T47D (cell line): ENCODE measurements around the gene N4BP2L1.
"Not testable (repeated sequence)": the region's sequence is repeated elsewhere in the genome, so short reads cannot be mapped to it uniquely, and the experiment has no call there.

Source experiments
- DNase-seq, 2 experiments: peaks; one replicate each; pipeline versions ENCODE4 v3.0.0 to v3.0.0-alpha.2; 2011 to 2012; ENCODE audit warnings: low read depth in 1 of 2, low spot score in 1 of 2
- JUND ChIP-seq: IDR thresholded peaks from 2 replicates; pipeline ENCODE4 v1.6.1; 2012; ENCODE audit warnings: low read depth
- in situ Hi-C: cut with HindIII; loops from 2 replicates; pipeline ENCODE4 v1.10.0; 2016; ENCODE audit warnings: low sequenced_read_pairs, low pct_unique_long_range_greater_than_20kb

N4BP2L1 gene

GRCh38 chr13:32370805-32371204 is 57.1 kb downstream of the N4BP2L1 start:
- DNase-seq = no peak
- in situ Hi-C loops = no loop called here
- TF ChIP-seq JUND = no peak

GRCh38 chr13:32362574-32362973 is 65.4 kb downstream of the N4BP2L1 start:
- TF ChIP-seq JUND = no peak
- in situ Hi-C loops = no loop called here
- DNase-seq = no peak

GRCh38 chr13:32355935-32356334 is 72.0 kb downstream of the N4BP2L1 start:
- not testable (repeated sequence) for DNase-seq

GRCh38 chr13:32354040-32354439 is 73.9 kb downstream of the N4BP2L1 start:
- DNase-seq = no peak
- TF ChIP-seq JUND = no peak
- in situ Hi-C loops = no loop called here

More at GRCh38 chr13:32355935-32356334, 72.0 kb downstream of the N4BP2L1 start:
- in situ Hi-C loops = not testable (repeated sequence)

- in situ Hi-C loops, DNase-seq: not testable (repeated sequence)
Observed at GRCh38 chr13:32350839-32351441, 77.0 kb downstream of the N4BP2L1 start.
